Renal cortex interstitium (tissue), 11 donors: ENCODE results near the gene TRANK1. TPM values are rescaled to one million over a fixed set of nuclear protein-coding genes. Genes with fewer than 3 reads are reported as not detected.

Experiments
- DNase-seq, 11 donors: peaks; one replicate each; pipeline ENCODE4 v3.0.0-alpha.2; 2013; ENCODE audit warnings: low read depth in 9 of 11, low spot score in 4 of 11; ENCODE audit errors: extremely low read depth in 1 of 11
- polyA plus RNA-seq, 3 donors: library from polyadenylated mRNA; unstranded; fragments of 120-200 nt; gene quantifications; one replicate each; pipeline ENCODE4 v1.2.1, GENCODE V29; 2013; ENCODE audit not compliant: insufficient read length in 3 of 3

TRANK1 gene
- polyA plus RNA-seq, 3 donors: 6.6 to 10.4 (median 8.8) TPM

DNA sequence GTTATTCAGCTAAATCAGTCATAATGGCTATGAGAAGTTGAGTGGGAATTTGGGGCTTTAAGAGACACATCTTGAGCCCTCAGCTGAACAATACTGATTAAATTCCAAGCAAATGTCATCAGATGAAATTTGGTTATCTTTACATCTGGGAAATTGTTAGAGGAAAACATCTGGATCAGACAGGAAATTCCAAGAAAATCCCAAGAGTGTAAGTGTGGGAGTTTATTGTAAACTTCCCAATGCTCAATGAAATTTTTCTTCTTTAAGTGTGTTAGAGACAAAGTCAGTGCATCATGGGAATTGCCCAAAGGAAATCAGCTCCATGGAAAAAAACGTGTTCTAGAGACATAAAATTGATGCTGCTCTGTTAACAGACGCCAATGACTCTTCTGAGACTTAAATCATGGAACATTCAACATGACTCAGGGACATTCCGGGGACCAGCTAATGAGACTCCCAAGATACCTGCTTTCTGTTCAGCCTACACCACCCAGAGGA is 160.7 kb downstream of the TRANK1 start:
- DNase-seq: no peak

DNA sequence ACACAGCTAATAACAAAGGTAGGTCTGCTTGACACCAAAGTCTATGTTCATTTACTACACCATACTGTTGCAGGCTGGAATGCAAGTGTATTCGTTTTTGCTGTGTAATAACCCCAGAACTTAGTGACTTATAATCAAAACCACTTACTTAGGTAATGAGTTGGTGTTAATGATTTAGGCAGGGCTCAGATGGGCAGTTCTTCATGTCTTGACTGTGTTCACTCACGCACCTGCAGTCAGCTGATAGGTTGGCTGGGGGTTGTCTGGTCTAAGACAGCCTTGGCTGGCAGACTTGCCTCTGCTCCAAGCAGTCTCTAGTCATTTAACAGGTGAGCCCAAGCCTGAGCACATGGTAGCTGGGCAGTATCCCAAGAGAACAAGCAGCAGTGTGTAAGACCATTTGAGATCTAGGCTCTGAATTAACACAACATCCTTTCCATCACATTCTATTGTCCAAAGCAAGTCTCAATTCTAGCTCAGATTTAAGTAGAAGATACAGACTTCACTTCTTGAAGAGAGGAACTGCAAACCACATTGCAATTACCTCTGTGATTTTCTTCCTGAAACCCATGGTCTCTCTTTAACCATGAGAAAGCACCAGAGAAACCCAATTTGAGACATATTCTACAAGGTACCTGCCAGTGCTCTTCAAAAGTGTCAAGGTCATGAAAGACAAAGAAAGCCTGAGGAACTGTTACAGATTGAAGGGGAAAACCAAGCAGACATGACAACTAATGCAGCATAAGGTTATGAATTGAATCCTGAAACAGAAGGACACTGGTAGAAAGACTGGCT is 167.2 kb downstream of the TRANK1 start:
- DNase-seq: no peak

Other genes starting within 250 kb of the TRANK1 start
- 1 to 10 TPM in 2 of 3 donors, under 1 TPM in 1; 0.99 to 1.5 (median 1.3) TPM for gene DCLK3, start 180.5 kb downstream of the TRANK1 start, polyA plus RNA-seq
- 10 to 100 TPM; 51.0 to 62.6 (median 58.0) TPM for gene EPM2AIP1, start 48.1 kb upstream of the TRANK1 start, polyA plus RNA-seq
- gene MLH1, start 48.5 kb upstream of the TRANK1 start, polyA plus RNA-seq: 10 to 100 TPM; 50.2 to 54.6 (median 50.9) TPM
- 10 to 100 TPM; 37.6 to 43.2 (median 39.8) TPM for gene LRRFIP2, start 229.5 kb upstream of the TRANK1 start, polyA plus RNA-seq